GM12892 (cell line): Measurements from ENCODE around the gene STXBP4.

Experiments
- POLR2AphosphoS5 ChIP-seq: IDR thresholded peaks from 2 replicates; pipeline ENCODE4 v1.6.1; 2011; ENCODE audit warnings: low read depth, low read length, control low read depth
- TAF1 ChIP-seq: IDR thresholded peaks from 2 replicates; pipeline ENCODE4 v1.6.1; 2011; ENCODE audit warnings: low read depth, mild to moderate bottlenecking, control low read depth, low read length, borderline replicate concordance

DNA sequence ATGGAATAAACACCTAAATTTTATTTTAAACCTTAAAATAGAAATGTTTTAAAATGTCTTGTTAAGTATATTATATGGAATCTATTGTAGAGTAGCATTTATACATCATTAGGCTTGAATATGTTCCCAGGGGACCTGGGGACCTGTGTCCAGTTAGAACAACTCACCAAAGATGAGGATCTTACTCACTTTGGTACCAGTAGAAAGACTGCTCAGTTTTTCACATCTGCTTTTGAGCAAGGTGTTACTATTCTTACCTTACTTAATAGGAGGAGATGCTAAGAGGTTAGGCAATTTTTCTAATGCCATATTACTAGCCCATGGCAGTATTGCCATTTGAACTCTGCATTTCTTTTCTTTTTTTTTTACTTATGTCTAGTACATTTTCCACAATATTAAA, 14.7 kb downstream of the STXBP4 start:
- TF ChIP-seq POLR2AphosphoS5 = no peak
- no peak for TF ChIP-seq TAF1
